K562 (cell line): ENCODE measurements around the gene C16orf86. TPM values are rescaled to one million over a fixed set of nuclear protein-coding genes. Genes with fewer than 3 reads are reported as not detected.

Experiments used
- ATAC-seq: fragments of 200-7000 bp; cut with Tn5 transposase; 3 replicates; pipeline ENCODE4 v1.9.1; 2020; ENCODE audit warnings: moderate library complexity
- BruUV-seq: library from RNA; stranded (reverse); fragments of 400-500 nt; replicated peaks from 2 replicates; lab custom pipeline; 2021; lab: Mats Ljungman, UMichigan
- CTCF ChIA-PET: fragments of 300-600 bp; formaldehyde crosslinking; extraction: SDS; loops from one replicate; lab custom pipeline; 2021; ENCODE audit warnings: low intra/inter-chr PET ratio; lab: Yijun Ruan, JAX
- POLR2A ChIA-PET: fragments of 300-600, 350-650 bp; sonication (Branson Sonifier 250); formaldehyde crosslinking; extraction: SDS; loops from one replicate; lab custom pipeline; 2021; ENCODE audit warnings: antibody characterized with exemption, inconsistent platforms; lab: Yijun Ruan, JAX
- DNase-seq, 4 experiments: peaks; one replicate each; pipeline versions ENCODE4 v3.0.0 to v3.0.0-alpha.2; 2011 to 2018; ENCODE audit warnings: low spot score in 3 of 4, mixed read lengths in 3 of 4; ENCODE audit errors: extremely low read depth in 1 of 4
- FAIRE-seq: peaks from 2 replicates; lab custom pipeline; 2011; peaks lifted over from hg19 to GRCh38; lab: Jason Lieb, UNC
- H2AFZ ChIP-seq: 2 replicates; pipeline ENCODE4 v1.6.0; 2011; ENCODE audit warnings: low read depth, low read length, control low read depth, inconsistent platforms
- H3K27ac ChIP-seq: fragments of 200-600 bp; 3 replicates; pipeline ENCODE4 v1.8.0; 2011; ENCODE audit warnings: low read depth, mild to moderate bottlenecking, control low read depth, inconsistent platforms, low read length, moderate library complexity, mixed read lengths; ENCODE audit errors: extremely low read depth
- H3K27me3 ChIP-seq, 2 experiments: fragments of 300-600 bp in 1 of 2; 2 replicates in 1 of 2; 3 replicates in 1 of 2; pipeline versions ENCODE4 v1.6.0 to v1.8.0; 2011; ENCODE audit warnings: inconsistent platforms in 2 of 2, low read length in 2 of 2, mild to moderate bottlenecking in 1 of 2, mixed read lengths in 1 of 2, moderate library complexity in 1 of 2; ENCODE audit not compliant: control insufficient read depth in 2 of 2, insufficient read depth in 2 of 2
- H3K36me3 ChIP-seq: fragments of 300-600 bp; 3 replicates; pipeline ENCODE4 v1.8.0; 2011; ENCODE audit warnings: mild to moderate bottlenecking, low read length, inconsistent platforms; ENCODE audit not compliant: control insufficient read depth, insufficient read depth
- H3K4me1 ChIP-seq, 2 experiments: fragments of 200-600 bp in 1 of 2; replicated peaks in 1 of 2; 2 replicates in 1 of 2; 3 replicates in 1 of 2; pipeline versions ENCODE4 v1.5.1 to v1.8.0; 2011; ENCODE audit warnings: inconsistent platforms in 2 of 2, low read length in 2 of 2, mild to moderate bottlenecking in 1 of 2, mixed read lengths in 1 of 2, moderate library complexity in 1 of 2; ENCODE audit not compliant: control insufficient read depth in 2 of 2, insufficient read depth in 2 of 2
- H3K4me2 ChIP-seq: 2 replicates; pipeline ENCODE4 v1.6.1; 2011; ENCODE audit warnings: low read length, control low read depth, inconsistent platforms, mixed read lengths; ENCODE audit not compliant: insufficient read depth
- H3K4me3 ChIP-seq: fragments of 200-600 bp; sonication (generic), shearing (Covaris generic); 2 replicates; pipeline ENCODE4 v1.5.1; 2016; ENCODE audit warnings: control low read depth, inconsistent platforms
- H3K79me2 ChIP-seq: fragments of 200-600 bp; 3 replicates; pipeline ENCODE4 v1.8.0; 2011; ENCODE audit warnings: low read length, inconsistent platforms; ENCODE audit not compliant: control insufficient read depth, insufficient read depth
- H3K9ac ChIP-seq, 2 experiments: 2 replicates each; pipeline versions ENCODE4 v1.6.0 to v1.6.1; 2011; ENCODE audit warnings: low read depth in 2 of 2, low read length in 2 of 2, control low read depth in 1 of 2, inconsistent platforms in 1 of 2, mild to moderate bottlenecking in 1 of 2, mixed read lengths in 1 of 2; ENCODE audit not compliant: insufficient read depth in 1 of 2
- H3K9me1 ChIP-seq: one replicate; pipeline ENCODE4 v1.6.0; 2011; ENCODE audit warnings: inconsistent platforms, mild to moderate bottlenecking, low read length, moderate library complexity; ENCODE audit not compliant: control insufficient read depth, insufficient read depth
- H3K9me3 ChIP-seq: replicated peaks from 2 replicates; pipeline ENCODE4 v1.5.1; 2011; ENCODE audit warnings: low read depth, low read length, inconsistent platforms; ENCODE audit not compliant: control insufficient read depth, insufficient read depth
- H4K20me1 ChIP-seq: replicated peaks from 2 replicates; pipeline ENCODE4 v1.6.1; 2011; ENCODE audit warnings: low read length, inconsistent platforms, mixed read lengths; ENCODE audit not compliant: control insufficient read depth, insufficient read depth
- ASH1L ChIP-seq: fragments of 450-650 bp; IDR thresholded peaks from 2 replicates; pipeline ENCODE4 v1.6.1; 2018; ENCODE audit warnings: borderline replicate concordance, mild to moderate bottlenecking, low read depth; ENCODE audit not compliant: partially characterized antibody
- EP400 ChIP-seq: fragments of 450-650 bp; IDR thresholded peaks from 2 replicates; pipeline ENCODE4 v1.6.1; 2017; ENCODE audit warnings: antibody characterized with exemption, mild to moderate bottlenecking, moderate library complexity
- FOS ChIP-seq: IDR thresholded peaks from 3 replicates; pipeline ENCODE4 v1.6.1; 2011; ENCODE audit not compliant: insufficient read length; ENCODE audit errors: extremely low read depth
- NFIC ChIP-seq: fragments of 450-650 bp; IDR thresholded peaks from 2 replicates; pipeline ENCODE4 v1.6.1; 2017; ENCODE audit warnings: mild to moderate bottlenecking, inconsistent platforms
- PHB2 ChIP-seq: fragments of 450-650 bp; IDR thresholded peaks from 2 replicates; pipeline ENCODE4 v1.6.1; 2017; ENCODE audit warnings: low read depth
- ZNF3 ChIP-seq: fragments of 250-450 bp; sonication (Bioruptor Pico); IDR thresholded peaks from 2 replicates; pipeline ENCODE4 v1.5.0; 2021; ENCODE audit warnings: mild to moderate bottlenecking, moderate library complexity
- ZNF551 ChIP-seq: fragments of 250-450 bp; sonication (Bioruptor Pico); IDR thresholded peaks from 2 replicates; pipeline ENCODE4 v1.5.0; 2021; ENCODE audit warnings: mild to moderate bottlenecking, moderate library complexity
- WGBS: fragments of 100-300 bp; shearing (Covaris generic); methylation state at CpG from one replicate; pipeline ENCODE4 v1.1.6; 2016; ENCODE audit warnings: low coverage, mixed read lengths; ENCODE audit not compliant: insufficient coverage; ENCODE audit errors: missing lambda C conversion rate; 5-methylcytosine and 5-hydroxymethylcytosine counted together
- in situ Hi-C: fragments of 300-500 bp; cut with MboI; formaldehyde crosslinking; loops from 4 replicates; pipeline ENCODE4 v1.15.0; 2018; ENCODE audit warnings: inconsistent platforms, mixed read lengths
- intact Hi-C: fragments of 100-400 bp; cut with micrococcal nuclease; formaldehyde crosslinking; loops from 2 replicates; pipeline ENCODE4 v1.14.2; 2022
- polyA plus RNA-seq, 8 experiments: library from polyadenylated mRNA; depleted of rRNA in 4 of 8; stranded (reverse) in 5 of 8; unstranded in 3 of 8; fragments of >200 nt; fragmentation: Nextera tagmentation in 2 of 8; fragmentation: Illumina TruSeq in 1 of 8; extraction: Ambion mirVana in 2 of 8; extraction: Trizol in 1 of 8; gene quantifications; 2 replicates each; pipeline versions ENCODE4 v1.2.1 to v1.2.3, GENCODE V29; 2011 to 2014; ENCODE audit warnings: inconsistent platforms in 1 of 8, missing spikeins in 1 of 8
- total RNA-seq, 7 experiments: library from RNA; depleted of rRNA in 6 of 7; stranded (reverse); fragments of >200 nt in 6 of 7; fragmentation: Illumina TruSeq in 2 of 7; extraction: Trizol in 2 of 7; gene quantifications; 2 replicates each; pipeline versions ENCODE4 v1.2.1 to v1.2.3, GENCODE V29; 2011 to 2021; ENCODE audit warnings: low replicate concordance in 1 of 7
- TF ChIP-seq, protein P1 (sequence below): fragments of 450-650 bp; IDR thresholded peaks from 2 replicates; pipeline ENCODE4 v1.7.0; 2016; ENCODE audit warnings: borderline replicate concordance

C16orf86 gene
- total and polyA plus RNA-seq, 9 of the 15 experiments (the other 6 are each of a cell fraction or from before 2014, with no cell fraction given): 0.13 to 1.2 (median 0.27) TPM; not detected in 3

DNA sequence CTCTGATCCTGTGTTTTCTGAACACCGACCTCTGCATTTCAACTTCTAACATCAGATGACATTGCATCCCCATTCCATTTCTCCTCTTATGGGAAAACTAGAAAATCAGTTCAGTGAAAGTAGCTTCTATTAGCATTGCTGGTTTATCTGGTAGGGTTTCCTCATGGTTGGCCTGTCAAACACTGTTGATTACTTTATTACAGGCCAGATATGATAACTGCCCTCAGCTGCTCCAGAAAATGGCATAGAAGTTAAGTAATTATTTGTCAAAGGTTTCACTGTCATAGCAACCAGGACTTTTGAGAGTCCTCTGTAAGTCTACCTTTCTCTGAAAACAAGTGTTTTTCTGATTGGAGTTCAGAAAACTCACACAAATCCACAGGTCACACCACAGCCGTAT is 49.5 kb downstream of the C16orf86 start:
- H3K9me1 ChIP-seq: no peaks in the 10 kb centered on the region
- H4K20me1 ChIP-seq: 0 out of 2 replicates have a peak, but pooled peaks cover 4% of the 10 kb centered on the region
- no peaks in the 10 kb centered on the region for H3K27me3 ChIP-seq
- no peak for ATAC-seq
- peaks cover 6 to 12% of the 10 kb centered on the region in 2 experiments for H3K4me1 ChIP-seq
- H2AFZ ChIP-seq: no peak overlapping the region
- no peak overlapping the region for H3K4me2 ChIP-seq
- intact Hi-C loops: no loop called here
- H3K9ac ChIP-seq: no peak overlapping the region
- in situ Hi-C loops: no loop called here
- FAIRE-seq: no peak
- 85% methylated on average over 2 of the region's 2 CpGs for WGBS
- CTCF ChIA-PET: no interaction called here
- POLR2A ChIA-PET: interaction anchor here (1.2 kb wide), 1 partner anchor 14 kb away, joined by 6 read pairs; no protein-coding TSS in a partner anchor
- no peak for TF ChIP-seq FOS
- TF ChIP-seq ZNF3 (CRISPR knock-in tag): no peak
- TF ChIP-seq PHB2: no peak
- TF ChIP-seq ASH1L: no peak
- TF ChIP-seq NFIC: no peak
- no peak for TF ChIP-seq ZNF551
- TF ChIP-seq EP400: no peak
- TF ChIP-seq, protein P1, sequence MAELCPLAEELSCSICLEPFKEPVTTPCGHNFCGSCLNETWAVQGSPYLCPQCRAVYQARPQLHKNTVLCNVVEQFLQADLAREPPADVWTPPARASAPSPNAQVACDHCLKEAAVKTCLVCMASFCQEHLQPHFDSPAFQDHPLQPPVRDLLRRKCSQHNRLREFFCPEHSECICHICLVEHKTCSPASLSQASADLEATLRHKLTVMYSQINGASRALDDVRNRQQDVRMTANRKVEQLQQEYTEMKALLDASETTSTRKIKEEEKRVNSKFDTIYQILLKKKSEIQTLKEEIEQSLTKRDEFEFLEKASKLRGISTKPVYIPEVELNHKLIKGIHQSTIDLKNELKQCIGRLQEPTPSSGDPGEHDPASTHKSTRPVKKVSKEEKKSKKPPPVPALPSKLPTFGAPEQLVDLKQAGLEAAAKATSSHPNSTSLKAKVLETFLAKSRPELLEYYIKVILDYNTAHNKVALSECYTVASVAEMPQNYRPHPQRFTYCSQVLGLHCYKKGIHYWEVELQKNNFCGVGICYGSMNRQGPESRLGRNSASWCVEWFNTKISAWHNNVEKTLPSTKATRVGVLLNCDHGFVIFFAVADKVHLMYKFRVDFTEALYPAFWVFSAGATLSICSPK: no peak
- TF ChIP-seq, all 486 proteins: peak for 0
- DNase-seq: no peak
- Histone ChIP-seq H3K4me3 (no peak overlapping the region), H3K36me3 (peaks cover 8% of the 10 kb centered on the region; the same call in 1 of the 3 replicates), H3K27ac (no peak overlapping the region), H3K79me2 (peaks cover 35% of the 10 kb centered on the region), H3K9me3 (no peaks in the 10 kb centered on the region)
- BruUV-seq: no TSS peak

Other genes with a start within 250 kb of the C16orf86 start
Only the 7 nearest of the 18 such genes appear.
- 3.5 and 7.9 TPM in 2 replicates for gene RIPOR1, start 138.0 kb upstream of the C16orf86 start, total RNA-seq (2014; rRNA removed)
- 1.2 and 1.4 TPM in 2 replicates for gene RIPOR1, start 138.0 kb upstream of the C16orf86 start, total RNA-seq (2014; rRNA removed; fragmentation: Illumina TruSeq; extraction: Trizol)
- gene RIPOR1, start 138.0 kb upstream of the C16orf86 start, total RNA-seq (2015; rRNA removed; fragmentation: Illumina TruSeq; extraction: Trizol): 3.0 and 3.1 TPM in 2 replicates
- gene RIPOR1, start 138.0 kb upstream of the C16orf86 start, total RNA-seq (2021): 25.4 and 31.1 TPM in 2 replicates
- gene RIPOR1, start 138.0 kb upstream of the C16orf86 start, polyA plus RNA-seq (2011; rRNA removed): 2.2 and 6.3 TPM in 2 replicates
- 10.0 and 14.1 TPM in 2 replicates for gene RIPOR1, start 138.0 kb upstream of the C16orf86 start, polyA plus RNA-seq (2014; fragmentation: Illumina TruSeq; extraction: Trizol)
- under 1 TPM; 0.36 to 0.37 TPM for gene RIPOR1, start 138.0 kb upstream of the C16orf86 start, polyA plus RNA-seq (2014; fragmentation: Nextera tagmentation; extraction: Ambion mirVana)
- gene RIPOR1, start 138.0 kb upstream of the C16orf86 start, polyA plus RNA-seq (2014; rRNA removed): 7.2 and 9.2 TPM in 2 replicates
- 31.3 and 34.6 TPM in 2 replicates for gene CTCF, start 104.3 kb upstream of the C16orf86 start, total RNA-seq (2014; rRNA removed)
- gene CTCF, start 104.3 kb upstream of the C16orf86 start, total RNA-seq (2014; rRNA removed; fragmentation: Illumina TruSeq; extraction: Trizol): 36.5 and 37.6 TPM in 2 replicates
- gene CTCF, start 104.3 kb upstream of the C16orf86 start, total RNA-seq (2015; rRNA removed; fragmentation: Illumina TruSeq; extraction: Trizol): 45.1 and 49.2 TPM in 2 replicates
- gene CTCF, start 104.3 kb upstream of the C16orf86 start, total RNA-seq (2021): 37.5 and 37.9 TPM in 2 replicates
- 21.0 and 33.9 TPM in 2 replicates for gene CTCF, start 104.3 kb upstream of the C16orf86 start, polyA plus RNA-seq (2011; rRNA removed)
- gene CTCF, start 104.3 kb upstream of the C16orf86 start, polyA plus RNA-seq (2014; fragmentation: Illumina TruSeq; extraction: Trizol): 41.0 and 47.1 TPM in 2 replicates
- 10 to 100 TPM in 1 of 2 experiments, 1 to 10 TPM in 1; 7.8 to 11.0 TPM for gene CTCF, start 104.3 kb upstream of the C16orf86 start, polyA plus RNA-seq (2014; fragmentation: Nextera tagmentation; extraction: Ambion mirVana)
- gene CTCF, start 104.3 kb upstream of the C16orf86 start, polyA plus RNA-seq (2014; rRNA removed): 26.4 and 27.5 TPM in 2 replicates
- gene CARMIL2, start 21.7 kb upstream of the C16orf86 start, total RNA-seq (2014; rRNA removed): 0.20 and 1.0 TPM in 2 replicates
- 0.19 TPM in 1 of 2 replicates, not detected in the other for gene CARMIL2, start 21.7 kb upstream of the C16orf86 start, total RNA-seq (2014; rRNA removed; fragmentation: Illumina TruSeq; extraction: Trizol)
- 0.38 and 0.43 TPM in 2 replicates for gene CARMIL2, start 21.7 kb upstream of the C16orf86 start, total RNA-seq (2015; rRNA removed; fragmentation: Illumina TruSeq; extraction: Trizol)
- 2.1 and 2.9 TPM in 2 replicates for gene CARMIL2, start 21.7 kb upstream of the C16orf86 start, total RNA-seq (2021)
- gene CARMIL2, start 21.7 kb upstream of the C16orf86 start, polyA plus RNA-seq (2011; rRNA removed): 0.79 and 0.99 TPM in 2 replicates
- 0.39 and 0.57 TPM in 2 replicates for gene CARMIL2, start 21.7 kb upstream of the C16orf86 start, polyA plus RNA-seq (2014; fragmentation: Illumina TruSeq; extraction: Trizol)
- not detected for gene CARMIL2, start 21.7 kb upstream of the C16orf86 start, polyA plus RNA-seq (2014; fragmentation: Nextera tagmentation; extraction: Ambion mirVana)
- 0.95 and 1.0 TPM in 2 replicates for gene CARMIL2, start 21.7 kb upstream of the C16orf86 start, polyA plus RNA-seq (2014; rRNA removed)
- 34.9 and 46.5 TPM in 2 replicates for gene ACD, start 6.6 kb upstream of the C16orf86 start, total RNA-seq (2014; rRNA removed)
- 6.1 and 9.0 TPM in 2 replicates for gene ACD, start 6.6 kb upstream of the C16orf86 start, total RNA-seq (2014; rRNA removed; fragmentation: Illumina TruSeq; extraction: Trizol)
- 18.5 and 19.7 TPM in 2 replicates for gene ACD, start 6.6 kb upstream of the C16orf86 start, total RNA-seq (2015; rRNA removed; fragmentation: Illumina TruSeq; extraction: Trizol)
- 44.9 and 47.4 TPM in 2 replicates for gene ACD, start 6.6 kb upstream of the C16orf86 start, total RNA-seq (2021)
- gene ACD, start 6.6 kb upstream of the C16orf86 start, polyA plus RNA-seq (2011; rRNA removed): 19.2 and 33.4 TPM in 2 replicates
- gene ACD, start 6.6 kb upstream of the C16orf86 start, polyA plus RNA-seq (2014; fragmentation: Illumina TruSeq; extraction: Trizol): 25.8 and 34.6 TPM in 2 replicates
- 1 to 10 TPM; 4.2 to 4.5 TPM for gene ACD, start 6.6 kb upstream of the C16orf86 start, polyA plus RNA-seq (2014; fragmentation: Nextera tagmentation; extraction: Ambion mirVana)
- 36.5 and 40.0 TPM in 2 replicates for gene ACD, start 6.6 kb upstream of the C16orf86 start, polyA plus RNA-seq (2014; rRNA removed)
- 1.00 and 1.8 TPM in 2 replicates for gene PARD6A, start 5.9 kb upstream of the C16orf86 start, total RNA-seq (2014; rRNA removed)
- 0.26 and 0.44 TPM in 2 replicates for gene PARD6A, start 5.9 kb upstream of the C16orf86 start, total RNA-seq (2014; rRNA removed; fragmentation: Illumina TruSeq; extraction: Trizol)
- gene PARD6A, start 5.9 kb upstream of the C16orf86 start, total RNA-seq (2015; rRNA removed; fragmentation: Illumina TruSeq; extraction: Trizol): 0.14 and 0.68 TPM in 2 replicates
- gene PARD6A, start 5.9 kb upstream of the C16orf86 start, total RNA-seq (2021): 0.85 and 2.0 TPM in 2 replicates
- 0.42 and 0.52 TPM in 2 replicates for gene PARD6A, start 5.9 kb upstream of the C16orf86 start, polyA plus RNA-seq (2011; rRNA removed)
- 0.28 and 0.75 TPM in 2 replicates for gene PARD6A, start 5.9 kb upstream of the C16orf86 start, polyA plus RNA-seq (2014; fragmentation: Illumina TruSeq; extraction: Trizol)
- under 1 TPM; 0.04 to 0.13 TPM for gene PARD6A, start 5.9 kb upstream of the C16orf86 start, polyA plus RNA-seq (2014; fragmentation: Nextera tagmentation; extraction: Ambion mirVana)
- gene PARD6A, start 5.9 kb upstream of the C16orf86 start, polyA plus RNA-seq (2014; rRNA removed): 0.46 and 0.81 TPM in 2 replicates
- 26.4 and 26.9 TPM in 2 replicates for gene ENKD1, start 64 bp upstream of the C16orf86 start, total RNA-seq (2014; rRNA removed)
- 5.2 and 6.9 TPM in 2 replicates for gene ENKD1, start 64 bp upstream of the C16orf86 start, total RNA-seq (2014; rRNA removed; fragmentation: Illumina TruSeq; extraction: Trizol)
- 10.0 and 10.4 TPM in 2 replicates for gene ENKD1, start 64 bp upstream of the C16orf86 start, total RNA-seq (2015; rRNA removed; fragmentation: Illumina TruSeq; extraction: Trizol)
- 21.2 and 21.4 TPM in 2 replicates for gene ENKD1, start 64 bp upstream of the C16orf86 start, total RNA-seq (2021)
- gene ENKD1, start 64 bp upstream of the C16orf86 start, polyA plus RNA-seq (2011; rRNA removed): 8.3 and 10.0 TPM in 2 replicates
- 4.4 and 11.6 TPM in 2 replicates for gene ENKD1, start 64 bp upstream of the C16orf86 start, polyA plus RNA-seq (2014; fragmentation: Illumina TruSeq; extraction: Trizol)
- 1 to 10 TPM; 1.1 to 1.6 TPM for gene ENKD1, start 64 bp upstream of the C16orf86 start, polyA plus RNA-seq (2014; fragmentation: Nextera tagmentation; extraction: Ambion mirVana)
- gene ENKD1, start 64 bp upstream of the C16orf86 start, polyA plus RNA-seq (2014; rRNA removed): 25.2 and 27.2 TPM in 2 replicates
- gene GFOD2, start 52.5 kb downstream of the C16orf86 start, total RNA-seq (2014; rRNA removed): 11.8 and 12.4 TPM in 2 replicates
- gene GFOD2, start 52.5 kb downstream of the C16orf86 start, total RNA-seq (2014; rRNA removed; fragmentation: Illumina TruSeq; extraction: Trizol): 7.9 and 9.0 TPM in 2 replicates
- gene GFOD2, start 52.5 kb downstream of the C16orf86 start, total RNA-seq (2015; rRNA removed; fragmentation: Illumina TruSeq; extraction: Trizol): 11.1 and 11.2 TPM in 2 replicates
- 14.0 and 14.6 TPM in 2 replicates for gene GFOD2, start 52.5 kb downstream of the C16orf86 start, total RNA-seq (2021)
- gene GFOD2, start 52.5 kb downstream of the C16orf86 start, polyA plus RNA-seq (2011; rRNA removed): 13.4 and 15.8 TPM in 2 replicates
- 9.2 and 10.0 TPM in 2 replicates for gene GFOD2, start 52.5 kb downstream of the C16orf86 start, polyA plus RNA-seq (2014; fragmentation: Illumina TruSeq; extraction: Trizol)
- 1 to 10 TPM; 1.9 TPM for gene GFOD2, start 52.5 kb downstream of the C16orf86 start, polyA plus RNA-seq (2014; fragmentation: Nextera tagmentation; extraction: Ambion mirVana)
- 11.9 and 16.7 TPM in 2 replicates for gene GFOD2, start 52.5 kb downstream of the C16orf86 start, polyA plus RNA-seq (2014; rRNA removed)